ENCODE measurements around the gene TK1.
"Not testable (repeated sequence)": the region's sequence is repeated elsewhere in the genome, so short reads cannot be mapped to it uniquely, and the experiment has no call there.

Gene TK1, protein sequence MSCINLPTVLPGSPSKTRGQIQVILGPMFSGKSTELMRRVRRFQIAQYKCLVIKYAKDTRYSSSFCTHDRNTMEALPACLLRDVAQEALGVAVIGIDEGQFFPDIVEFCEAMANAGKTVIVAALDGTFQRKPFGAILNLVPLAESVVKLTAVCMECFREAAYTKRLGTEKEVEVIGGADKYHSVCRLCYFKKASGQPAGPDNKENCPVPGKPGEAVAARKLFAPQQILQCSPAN
- total RNA-seq, result 11.1 to 51.3 (median 31.5) reads per million in 18 experiments

DNA sequence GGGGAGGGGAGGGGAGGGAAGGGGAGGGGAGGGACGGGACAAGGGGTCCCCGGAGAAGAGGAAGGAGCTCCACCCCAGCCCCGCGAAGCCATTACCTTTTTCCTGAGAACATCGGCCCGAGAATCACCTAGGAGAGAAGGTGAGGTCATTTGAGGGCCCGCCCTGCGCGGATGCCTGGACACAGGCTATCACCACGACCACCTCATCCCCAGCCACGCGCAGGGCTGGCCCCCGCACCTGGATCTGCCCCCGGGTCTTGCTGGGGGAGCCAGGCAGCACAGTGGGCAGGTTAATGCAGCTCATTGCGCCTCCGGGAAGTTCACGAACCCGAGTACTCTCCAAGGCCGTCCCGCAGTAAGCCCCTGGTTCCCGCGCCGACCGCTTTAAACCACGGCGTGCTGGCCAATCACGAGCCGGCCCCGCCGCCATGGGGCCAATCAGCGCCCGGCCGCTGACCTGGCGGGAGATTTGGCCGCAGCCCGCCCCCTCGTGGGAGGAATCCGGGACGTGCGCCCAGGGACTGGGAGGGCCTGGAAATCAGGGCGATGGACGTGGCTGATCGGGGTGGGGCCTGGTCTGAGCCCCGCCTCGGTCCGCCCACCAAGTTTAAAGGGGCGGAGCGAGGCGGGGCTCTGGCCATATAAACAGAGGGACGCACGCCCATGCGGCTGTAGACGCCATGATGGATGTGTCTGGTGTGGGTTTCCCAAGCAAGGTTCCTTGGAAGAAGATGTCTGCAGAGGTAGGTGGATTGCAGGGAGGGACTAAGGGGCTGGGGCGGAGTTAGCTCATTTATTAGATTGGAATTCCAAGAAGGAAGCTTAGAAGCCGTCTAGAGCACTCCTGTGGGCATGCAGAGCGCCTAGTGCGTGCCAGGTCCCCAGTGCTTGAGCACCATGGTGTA lies at the start of gene TK1, which contains the start of gene AFMID:
TK1 (minus strand) TSS at position 361 of the 904 bp plus-strand sequence; CDS start at position 303, 58 bp downstream.
AFMID (plus strand) TSS at position 671 of the 904 bp plus-strand sequence; CDS start at position 680, 9 bp downstream.
- DNase-seq, result peak; percentile 99

DNA sequence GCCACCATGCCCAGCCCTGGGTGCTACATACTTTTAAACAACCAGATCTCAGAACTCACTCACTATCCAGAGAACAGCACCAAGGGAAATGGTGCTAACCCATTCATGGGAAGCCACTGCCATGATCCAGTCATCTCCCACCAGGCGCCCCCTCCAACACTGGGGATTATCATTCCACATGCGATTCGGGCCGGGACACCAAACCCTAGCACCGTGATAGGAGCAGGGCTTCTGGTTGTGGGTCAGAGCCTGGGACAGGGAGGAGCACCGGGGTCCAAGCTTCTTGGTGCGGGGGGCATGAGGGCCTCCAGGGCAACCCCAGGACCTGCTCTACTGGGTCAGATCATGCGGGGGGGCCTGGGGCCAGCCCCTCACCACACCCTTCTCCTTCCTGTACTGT lies 49.0 kb upstream of the TK1 start:
- DNase-seq, result no peak

DNA sequence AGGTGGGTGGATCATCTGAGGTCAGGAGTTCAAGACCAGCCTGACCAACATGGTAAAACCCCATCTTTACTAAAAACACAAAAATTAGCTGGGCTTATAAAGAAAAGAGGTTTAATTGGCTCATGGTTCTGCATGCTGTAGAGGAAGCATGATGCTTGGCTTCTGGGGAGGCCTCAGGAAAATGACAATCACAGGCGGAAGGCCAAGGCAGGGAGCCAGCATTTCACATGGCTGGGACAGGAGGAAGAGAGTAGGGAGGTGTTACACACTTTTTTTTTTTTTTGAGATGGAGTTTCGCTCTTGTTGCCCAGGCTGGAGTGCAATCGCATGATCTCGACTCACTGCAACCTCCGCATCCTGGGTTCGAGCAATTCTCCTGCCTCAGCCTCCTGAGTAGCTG lies 48.2 kb upstream of the TK1 start:
- not testable (repeated sequence) for DNase-seq

DNA sequence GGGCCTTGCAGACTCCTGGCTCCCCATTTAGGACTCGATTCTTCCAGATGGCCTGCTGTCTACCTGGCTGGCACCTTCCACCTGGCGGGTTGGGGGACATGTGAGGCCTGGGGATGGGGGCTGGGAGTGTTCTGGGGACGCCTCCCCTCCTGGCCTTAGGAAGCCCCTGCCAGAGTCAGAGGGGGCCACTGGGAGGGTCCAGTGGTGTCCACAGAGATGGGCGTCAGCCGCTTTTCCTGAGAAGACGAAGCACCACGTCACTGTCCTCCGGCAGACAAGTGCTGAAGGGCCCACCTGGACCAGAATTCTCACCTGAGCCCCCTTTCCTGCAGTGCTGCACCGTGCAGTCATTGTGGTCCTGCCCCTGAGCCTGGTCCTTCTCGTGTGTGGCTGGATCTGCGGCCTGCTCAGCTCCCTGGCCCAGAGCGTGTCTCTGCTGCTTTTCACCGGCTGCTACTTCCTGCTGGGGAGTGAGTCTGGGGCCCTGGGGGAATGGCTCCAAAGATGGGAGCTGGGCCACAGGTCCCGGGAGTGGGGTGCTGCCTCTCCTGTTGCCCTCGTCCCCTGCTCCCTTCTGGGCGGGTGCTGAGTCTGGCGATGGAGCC lies 47.5 kb upstream of the TK1 start:
- no peak for DNase-seq

DNA sequence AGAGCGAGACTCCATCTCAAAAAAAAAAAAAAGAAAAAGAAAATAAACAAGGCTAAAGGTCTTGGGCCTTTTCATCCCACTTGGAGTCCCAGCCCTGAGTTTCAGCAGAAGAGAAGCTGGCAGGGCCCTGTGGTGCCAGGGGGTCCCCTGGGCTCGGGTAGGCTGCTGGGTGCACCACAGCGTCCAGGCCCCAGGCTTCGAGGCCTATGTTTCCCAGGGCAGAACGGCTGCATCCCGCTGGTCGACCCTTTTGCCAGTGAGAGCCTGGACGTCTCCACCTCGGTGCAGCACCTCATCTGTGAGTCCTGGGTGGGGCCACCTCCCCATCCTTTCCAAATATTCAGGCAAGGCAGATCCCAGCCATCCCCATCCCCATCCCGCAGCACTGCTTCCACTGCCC lies 46.8 kb upstream of the TK1 start:
- no peak for DNase-seq

DNA sequence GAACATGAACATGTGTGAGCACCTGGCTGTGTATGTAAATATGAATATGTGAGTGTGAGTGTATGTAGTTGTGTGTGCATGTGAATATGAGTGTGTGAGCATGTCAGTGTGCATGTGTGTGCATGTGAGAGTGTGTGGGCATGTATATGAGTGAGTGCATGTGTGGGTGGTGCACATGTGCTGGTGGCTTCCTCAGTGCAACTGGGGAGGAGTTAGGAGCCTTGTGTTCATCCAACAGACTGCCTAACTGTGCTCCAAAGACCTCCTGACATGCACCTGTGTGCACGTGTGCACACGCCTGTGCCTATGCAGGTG lies 46.0 kb upstream of the TK1 start:
- DNase-seq, result peak; percentile 47 to 83

DNA sequence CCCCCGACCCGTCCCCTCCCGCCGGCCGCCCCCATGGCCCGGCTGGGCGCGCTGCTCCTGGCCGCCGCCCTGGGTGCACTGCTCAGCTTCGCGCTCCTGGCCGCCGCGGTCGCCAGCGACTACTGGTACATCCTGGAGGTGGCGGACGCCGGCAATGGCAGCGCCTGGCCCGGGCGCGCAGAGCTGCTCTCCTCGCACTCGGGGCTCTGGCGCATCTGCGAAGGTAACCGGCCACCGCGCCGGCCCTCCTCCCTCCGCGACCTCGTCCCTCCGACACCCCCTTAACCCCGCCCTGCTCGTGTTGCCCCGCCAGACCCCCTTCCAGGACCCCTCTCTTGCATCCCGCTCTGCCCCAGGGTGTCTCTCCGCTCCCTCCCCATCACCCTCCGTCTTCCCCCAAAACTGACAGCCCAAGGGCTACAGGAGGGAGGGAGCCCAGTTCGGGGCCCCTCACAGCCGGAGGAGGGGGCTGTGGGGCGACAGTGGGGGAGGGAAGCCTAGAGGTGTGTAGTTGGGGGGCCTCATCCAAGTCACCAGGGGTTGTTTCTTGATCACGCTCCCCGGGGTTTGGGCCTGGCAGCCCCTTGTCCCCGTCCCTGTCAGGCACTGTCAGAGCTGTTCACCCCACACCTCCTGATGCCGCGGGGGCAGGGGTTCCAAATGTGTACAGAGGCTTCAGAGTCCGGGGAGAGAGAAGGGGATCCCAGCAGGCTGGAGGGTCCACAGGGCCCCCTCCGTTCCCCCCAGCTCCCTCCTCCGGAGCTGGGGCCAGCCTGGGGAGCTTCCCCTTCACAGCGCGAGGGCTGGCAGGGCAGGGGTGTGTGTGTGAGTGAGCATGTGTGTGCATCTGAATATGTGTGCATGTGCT lies 45.4 kb upstream of the TK1 start:
- peak in 1 of 2 donors; percentile 34 for DNase-seq

DNA sequence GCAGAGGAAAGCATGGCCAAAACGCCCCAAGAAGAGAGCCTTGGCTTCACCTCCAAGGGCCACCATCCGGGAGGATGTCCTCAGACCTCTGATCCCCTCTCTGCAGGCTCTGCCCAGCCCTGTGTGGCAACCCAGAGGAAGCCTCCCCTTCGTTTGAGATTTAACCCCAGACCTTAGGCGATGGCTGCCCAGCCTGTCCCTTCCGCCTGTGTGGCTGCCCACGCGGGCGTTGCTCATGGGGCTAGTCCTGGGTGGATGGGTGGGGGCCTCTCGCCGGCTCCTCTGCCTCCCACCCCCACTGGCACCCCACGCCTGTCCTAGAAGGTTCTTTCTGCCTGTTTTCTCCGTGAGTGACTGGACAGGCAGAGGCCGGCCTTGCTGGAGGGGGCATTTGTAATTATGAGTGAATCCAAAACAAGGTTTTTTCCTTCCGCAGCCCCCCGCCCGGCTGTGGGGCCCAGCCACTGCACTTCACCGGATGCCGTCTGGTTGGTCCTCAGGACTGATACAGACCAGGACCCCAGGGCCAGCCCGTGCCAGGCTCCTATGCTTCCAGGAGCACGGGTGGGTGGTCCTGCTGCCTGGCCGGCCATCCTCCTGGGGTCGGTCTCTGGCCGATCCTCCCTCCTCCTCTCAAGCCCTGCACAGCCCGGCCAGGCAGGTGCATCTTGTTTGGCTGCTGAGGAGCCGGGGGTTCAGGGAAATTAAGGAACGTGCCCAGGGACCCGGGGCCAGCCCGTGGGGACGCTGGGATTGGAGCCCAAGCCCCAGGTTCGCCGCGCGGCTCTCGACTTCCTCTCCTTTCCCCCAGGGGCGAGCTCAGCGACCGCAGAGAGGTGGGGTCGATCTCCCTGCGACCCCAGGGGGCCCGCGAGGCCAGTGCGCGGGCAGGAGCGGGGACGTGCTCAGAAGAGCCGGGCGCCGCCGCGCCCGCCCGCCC lies 44.4 kb upstream of the TK1 start, which contains the start of gene TMEM235:
TMEM235 (plus strand) TSS at position 636 of the 940 bp plus-strand sequence. CDS start 393 bp downstream, outside the sequence.
- peak in 1 of 2 donors; percentile 46 for DNase-seq

DNA sequence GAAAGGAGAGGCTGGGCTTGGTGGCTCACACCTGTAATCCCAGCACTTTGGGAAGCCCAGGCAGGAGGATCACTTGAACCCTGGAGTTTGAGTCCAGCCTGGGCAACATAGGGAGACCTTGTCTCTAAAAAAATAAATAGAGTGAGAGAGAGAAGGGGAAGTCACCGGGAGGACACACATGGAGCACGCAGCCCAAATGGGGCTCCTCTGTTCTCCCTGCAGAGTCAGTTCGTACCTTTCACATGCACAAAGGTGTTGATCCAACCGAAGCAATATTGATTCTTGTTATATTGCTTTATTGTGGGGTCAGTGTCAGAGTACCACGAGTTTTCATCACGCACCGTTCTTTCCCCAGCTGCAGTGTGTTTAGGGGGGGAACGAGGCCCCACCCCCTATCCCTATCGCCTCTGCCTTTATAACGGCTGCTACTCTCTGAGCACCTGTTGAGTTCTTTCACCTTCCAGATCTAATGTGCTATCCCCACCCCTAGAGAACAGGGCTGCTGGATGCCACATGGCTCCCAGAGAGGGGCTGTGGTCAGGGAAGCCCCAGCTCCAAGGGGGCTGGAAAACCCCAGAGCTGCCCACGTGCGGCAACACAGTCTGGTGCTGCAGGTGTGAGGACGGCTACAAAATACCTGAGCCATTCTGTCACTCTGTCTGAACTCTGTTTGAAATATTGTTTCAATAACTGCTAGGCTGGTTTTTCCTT lies 43.6 kb upstream of the TK1 start:
- no peak for DNase-seq

DNA sequence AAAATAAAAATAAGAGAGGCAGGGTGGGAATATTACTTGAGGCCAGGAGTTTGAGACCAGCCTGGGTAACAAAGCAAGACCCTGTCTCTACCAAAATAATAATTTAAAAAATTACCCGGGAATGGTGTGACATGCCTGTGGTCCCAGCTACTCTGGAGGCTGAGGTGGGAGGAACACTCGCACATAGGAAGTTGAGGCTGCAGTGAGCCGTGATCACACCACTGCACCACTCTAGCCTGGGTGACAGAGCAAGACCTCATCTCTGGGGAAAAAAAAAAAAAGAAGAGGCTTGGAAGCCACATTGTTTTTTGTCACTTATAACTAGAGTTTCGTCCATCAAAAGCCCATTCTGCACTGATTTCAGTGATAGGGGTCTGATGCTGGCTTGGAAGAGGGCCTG lies 41.3 kb upstream of the TK1 start:
- peak in 1 of 2 donors; percentile 65 for DNase-seq

DNA sequence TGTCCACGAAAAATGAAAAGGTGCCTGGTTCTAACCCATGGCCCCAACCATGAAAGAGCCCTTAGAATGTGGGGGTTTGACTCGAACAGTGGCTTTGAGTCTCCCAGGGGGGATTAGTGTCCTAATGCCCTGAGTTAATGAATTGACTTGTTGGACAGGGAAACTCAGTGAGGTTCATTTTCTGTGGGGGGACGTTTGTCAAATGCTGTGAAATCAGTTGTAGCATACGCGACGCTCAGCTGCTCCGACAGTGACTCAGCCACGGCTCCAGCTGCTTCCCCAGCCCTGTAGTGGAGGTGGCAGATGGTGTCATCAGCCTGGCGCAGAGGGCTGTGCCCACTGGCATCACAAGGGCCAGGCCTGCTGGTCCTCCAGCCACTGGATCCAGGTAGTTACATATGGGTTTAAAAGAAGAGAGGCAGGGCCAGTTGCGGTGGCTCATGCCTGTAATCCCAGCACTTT lies 40.6 kb upstream of the TK1 start:
- DNase-seq, result peak; percentile 84 to 95

DNA sequence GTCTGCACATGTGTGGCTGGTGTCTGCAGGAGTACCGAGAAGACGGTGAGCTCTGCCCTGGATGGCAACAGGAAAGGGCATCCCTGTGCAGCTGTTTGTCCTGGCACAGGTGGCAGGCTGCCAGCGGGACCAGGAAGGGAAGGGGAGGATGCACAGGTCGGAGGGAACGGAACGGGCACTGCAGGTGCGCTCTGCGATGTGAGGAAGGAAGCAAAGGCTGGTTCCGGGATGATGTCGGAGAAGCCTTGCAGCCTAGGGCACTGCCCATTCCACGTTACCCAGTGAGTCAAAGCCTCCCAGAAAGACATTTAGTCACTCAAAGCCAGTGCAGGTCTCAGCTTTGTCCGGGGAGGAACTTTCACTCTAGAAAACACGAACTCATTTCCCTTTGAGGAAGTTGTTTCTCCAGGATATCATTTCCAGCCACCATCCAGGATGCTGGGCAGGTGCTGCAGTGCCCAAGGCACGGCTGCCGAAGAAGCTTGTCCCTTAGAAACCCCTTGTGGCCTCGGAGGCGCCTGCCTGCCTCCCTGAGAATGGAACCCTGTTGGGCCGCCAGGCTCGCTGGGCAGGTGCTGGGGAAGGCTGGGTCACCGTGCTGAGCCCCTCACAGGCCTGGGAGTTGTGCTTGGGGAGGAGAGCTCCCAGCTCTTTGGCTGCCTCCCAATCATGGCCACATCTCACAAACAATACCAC lies 40.1 kb upstream of the TK1 start:
- peak; percentile 73 to 86 for DNase-seq

DNA sequence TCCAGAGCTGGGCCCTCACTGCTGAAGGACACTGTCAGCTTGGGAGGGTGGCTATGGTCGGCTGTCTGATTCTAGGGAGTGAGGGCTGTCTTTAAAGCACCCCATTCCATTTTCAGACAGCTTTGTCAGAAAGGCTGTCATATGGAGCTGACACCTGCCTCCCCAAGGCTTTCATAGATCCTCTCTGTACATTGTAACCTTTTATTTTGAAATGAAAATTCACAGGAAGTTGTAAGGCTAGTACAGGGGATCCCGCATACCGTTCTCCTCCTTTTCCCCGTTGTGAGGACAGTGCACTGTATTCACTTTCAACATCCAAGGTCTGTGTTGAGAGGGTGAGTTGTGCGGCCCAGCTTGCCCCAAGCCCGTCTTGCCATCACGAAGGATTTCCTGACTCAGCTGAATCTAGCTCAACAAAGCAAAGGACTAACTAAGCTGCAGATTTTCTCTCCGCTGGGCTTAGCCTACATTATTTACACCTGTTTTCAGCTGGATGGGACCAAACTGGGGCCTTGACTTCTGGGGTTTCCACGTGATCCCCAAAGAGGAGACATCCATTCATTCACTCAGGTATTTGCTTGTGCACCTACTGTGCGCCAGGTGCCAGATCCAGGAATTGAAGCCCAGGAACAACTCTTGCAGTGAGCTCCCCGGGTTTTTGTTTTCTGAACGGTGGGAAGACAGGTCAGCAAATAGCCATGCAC lies 39.4 kb upstream of the TK1 start:
- no peak for DNase-seq

DNA sequence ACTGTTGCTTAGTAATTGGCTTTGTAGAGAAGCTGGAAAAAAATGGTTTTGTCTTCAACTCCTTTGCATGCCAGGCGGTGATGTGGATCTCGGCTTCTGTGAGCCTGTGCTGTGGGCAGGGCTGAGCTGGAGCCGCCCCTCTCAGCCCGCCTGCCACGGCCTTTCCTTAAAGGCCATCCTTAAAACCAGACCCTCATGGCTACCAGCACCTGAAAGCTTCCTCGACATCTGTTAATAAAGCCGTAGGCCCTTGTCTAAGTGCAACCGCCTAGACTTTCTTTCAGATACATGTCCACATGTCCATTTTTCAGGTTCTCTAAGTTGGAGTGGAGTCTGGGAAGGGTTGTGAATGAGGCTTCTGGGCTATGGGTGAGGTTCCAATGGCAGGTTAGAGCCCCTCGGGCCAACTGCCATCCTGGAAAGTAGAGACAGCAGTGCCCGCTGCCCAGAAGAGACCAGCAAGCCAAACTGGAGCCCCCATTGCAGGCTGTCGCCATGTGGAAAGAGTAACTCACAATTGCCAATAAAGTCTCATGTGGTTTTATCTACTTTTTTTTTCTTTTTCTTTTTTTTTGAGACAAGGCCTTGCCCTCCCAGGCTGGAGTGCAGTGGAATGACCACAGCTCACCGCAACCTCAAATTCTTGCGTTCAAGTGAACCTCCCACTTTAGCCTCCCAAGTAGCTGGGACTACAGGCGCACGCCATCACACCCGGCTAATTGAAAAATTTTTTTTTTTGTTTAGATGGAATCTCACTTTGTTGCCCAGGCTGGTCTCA lies 38.4 kb upstream of the TK1 start:
- no peak for DNase-seq

DNA sequence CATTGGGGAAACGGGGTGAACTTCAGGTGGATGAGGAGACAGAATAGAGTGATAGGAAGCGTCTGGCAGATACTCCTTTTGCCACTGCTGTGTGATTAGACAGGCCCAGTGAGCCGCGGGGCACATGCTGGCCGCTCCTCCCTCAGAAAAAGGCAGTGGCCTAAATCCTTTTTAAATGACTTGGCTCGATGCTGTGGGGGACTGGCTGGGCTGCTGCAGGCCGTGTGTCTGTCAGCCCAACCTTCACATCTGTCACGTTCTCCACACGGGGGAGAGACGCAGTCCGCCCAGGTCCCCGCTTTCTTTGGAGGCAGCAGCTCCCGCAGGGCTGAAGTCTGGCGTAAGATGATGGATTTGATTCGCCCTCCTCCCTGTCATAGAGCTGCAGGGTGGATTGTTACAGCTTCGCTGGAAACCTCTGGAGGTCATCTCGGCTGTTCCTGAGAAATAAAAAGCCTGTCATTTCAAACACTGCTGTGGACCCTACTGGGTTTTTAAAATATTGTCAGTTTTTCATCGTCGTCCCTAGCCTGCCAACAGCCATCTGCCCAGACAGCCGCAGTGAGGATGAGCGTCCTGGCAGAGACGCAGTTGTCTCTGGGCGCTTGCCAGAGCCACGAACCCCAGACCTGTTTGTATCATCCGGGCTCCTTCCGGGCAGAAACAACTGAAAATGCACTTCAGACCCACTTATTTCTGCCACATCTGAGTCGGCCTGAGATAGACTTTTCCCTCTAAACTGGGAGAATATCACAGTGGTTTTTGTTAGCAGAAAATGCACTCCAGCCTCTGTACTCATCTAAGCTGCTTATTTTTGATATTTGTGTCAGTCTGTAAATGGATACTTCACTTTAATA lies 37.6 kb upstream of the TK1 start:
- DNase-seq, result no peak

DNA sequence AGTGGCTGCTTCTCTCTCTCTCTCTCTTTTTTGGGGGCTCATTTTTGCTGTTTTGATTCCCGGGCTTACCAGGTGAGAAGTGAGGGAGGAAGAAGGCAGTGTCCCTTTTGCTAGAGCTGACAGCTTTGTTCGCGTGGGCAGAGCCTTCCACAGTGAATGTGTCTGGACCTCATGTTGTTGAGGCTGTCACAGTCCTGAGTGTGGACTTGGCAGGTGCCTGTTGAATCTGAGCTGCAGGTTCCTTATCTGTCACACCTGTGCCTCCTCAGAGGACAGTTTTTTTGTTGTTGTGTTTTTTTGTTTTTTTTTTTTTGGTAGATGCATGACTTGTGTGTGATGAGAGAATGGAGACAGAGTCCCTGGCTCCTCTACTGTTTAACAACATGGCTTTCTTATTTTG lies 36.9 kb upstream of the TK1 start:
- DNase-seq, result no peak

DNA sequence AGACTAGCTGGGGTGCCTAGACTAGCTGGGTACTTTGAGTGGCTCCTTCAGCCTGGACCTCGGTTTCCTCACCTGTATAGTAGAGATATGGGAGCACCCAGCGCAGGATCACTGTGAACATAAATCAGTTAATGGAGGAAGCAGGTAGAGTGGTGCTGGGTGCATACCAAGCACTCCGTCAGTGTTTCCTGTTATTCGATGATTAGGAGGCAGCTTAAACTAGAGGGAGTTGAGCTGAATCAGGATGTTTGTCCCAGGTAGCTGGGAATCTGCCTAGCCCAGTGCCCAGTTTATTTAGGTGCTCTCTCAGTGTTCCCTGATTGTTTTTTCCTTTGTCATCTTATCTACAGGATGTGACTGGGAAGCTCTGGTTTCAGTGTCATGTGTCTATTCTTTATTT lies 36.2 kb upstream of the TK1 start:
- no peak for DNase-seq

All from inflammatory macrophage (primary cell).